ENCODE measurements around the gene KRTAP9-3. TPM values are rescaled to one million over a fixed set of nuclear protein-coding genes. Genes with fewer than 3 reads are reported as not detected.
"Not testable (repeated sequence)": the region's sequence is repeated elsewhere in the genome, so short reads cannot be mapped to it uniquely, and the experiment has no call there.

Gene KRTAP9-3
- total RNA-seq, 1 donor from 2014 or later: not detected

DNA sequence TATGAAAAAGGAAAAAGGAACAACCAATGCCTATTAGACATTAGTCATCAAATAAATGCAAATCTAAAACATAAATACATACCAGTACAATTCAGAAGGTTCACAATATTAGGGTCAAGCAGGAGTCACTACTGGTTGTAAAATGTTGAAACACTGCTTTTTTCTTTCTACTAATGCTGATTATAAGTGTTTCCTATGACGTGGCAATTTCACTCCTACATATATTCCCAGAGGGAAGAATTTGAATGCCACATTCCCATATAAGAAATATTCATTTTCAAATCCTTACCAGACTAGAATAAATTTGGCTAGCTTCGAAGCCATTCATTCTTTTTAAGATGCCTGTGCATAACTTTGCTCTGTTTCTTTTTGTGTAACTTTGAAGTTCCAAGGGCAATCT lies 8.4 kb upstream of the KRTAP9-3 start:
- H3K4me3 Mint-ChIP-seq (ENCODE audit: low read depth): no peak overlapping the region
- DNase-seq (ENCODE audit: low spot score, unreplicated experiment): no peak
- peaks cover 8% of the 10 kb centered on the region for H3K27me3 Mint-ChIP-seq
- TF ChIP-seq, protein P1, sequence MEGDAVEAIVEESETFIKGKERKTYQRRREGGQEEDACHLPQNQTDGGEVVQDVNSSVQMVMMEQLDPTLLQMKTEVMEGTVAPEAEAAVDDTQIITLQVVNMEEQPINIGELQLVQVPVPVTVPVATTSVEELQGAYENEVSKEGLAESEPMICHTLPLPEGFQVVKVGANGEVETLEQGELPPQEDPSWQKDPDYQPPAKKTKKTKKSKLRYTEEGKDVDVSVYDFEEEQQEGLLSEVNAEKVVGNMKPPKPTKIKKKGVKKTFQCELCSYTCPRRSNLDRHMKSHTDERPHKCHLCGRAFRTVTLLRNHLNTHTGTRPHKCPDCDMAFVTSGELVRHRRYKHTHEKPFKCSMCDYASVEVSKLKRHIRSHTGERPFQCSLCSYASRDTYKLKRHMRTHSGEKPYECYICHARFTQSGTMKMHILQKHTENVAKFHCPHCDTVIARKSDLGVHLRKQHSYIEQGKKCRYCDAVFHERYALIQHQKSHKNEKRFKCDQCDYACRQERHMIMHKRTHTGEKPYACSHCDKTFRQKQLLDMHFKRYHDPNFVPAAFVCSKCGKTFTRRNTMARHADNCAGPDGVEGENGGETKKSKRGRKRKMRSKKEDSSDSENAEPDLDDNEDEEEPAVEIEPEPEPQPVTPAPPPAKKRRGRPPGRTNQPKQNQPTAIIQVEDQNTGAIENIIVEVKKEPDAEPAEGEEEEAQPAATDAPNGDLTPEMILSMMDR (IDR thresholded peaks at IDR 0.05; ENCODE audit: unreplicated experiment): no peak
- H3K9me3 Mint-ChIP-seq (ENCODE audit: low read depth): peaks cover 10% of the 10 kb centered on the region
- H3K27ac Mint-ChIP-seq: no peak overlapping the region
- H3K4me1 Mint-ChIP-seq (ENCODE audit: low read depth): no peaks in the 10 kb centered on the region
- no peaks in the 10 kb centered on the region for H3K36me3 Mint-ChIP-seq (ENCODE audit: insufficient read depth)

GRCh38 chr17:41226051-41226450 lies 6.2 kb upstream of the KRTAP9-3 start:
- Mint-ChIP-seq H3K27ac (no peak overlapping the region), H3K9me3 (ENCODE audit: low read depth) (no peaks in the 10 kb centered on the region), H3K36me3 (ENCODE audit: insufficient read depth) (no peaks in the 10 kb centered on the region), H3K4me3 (ENCODE audit: low read depth) (no peak overlapping the region), H3K4me1 (ENCODE audit: low read depth) (no peaks in the 10 kb centered on the region), H3K27me3 (peaks cover 19% of the 10 kb centered on the region)
- TF ChIP-seq, protein P1 (IDR thresholded peaks at IDR 0.05; ENCODE audit: unreplicated experiment): no peak
- DNase-seq (ENCODE audit: low spot score, unreplicated experiment): no peak

DNA sequence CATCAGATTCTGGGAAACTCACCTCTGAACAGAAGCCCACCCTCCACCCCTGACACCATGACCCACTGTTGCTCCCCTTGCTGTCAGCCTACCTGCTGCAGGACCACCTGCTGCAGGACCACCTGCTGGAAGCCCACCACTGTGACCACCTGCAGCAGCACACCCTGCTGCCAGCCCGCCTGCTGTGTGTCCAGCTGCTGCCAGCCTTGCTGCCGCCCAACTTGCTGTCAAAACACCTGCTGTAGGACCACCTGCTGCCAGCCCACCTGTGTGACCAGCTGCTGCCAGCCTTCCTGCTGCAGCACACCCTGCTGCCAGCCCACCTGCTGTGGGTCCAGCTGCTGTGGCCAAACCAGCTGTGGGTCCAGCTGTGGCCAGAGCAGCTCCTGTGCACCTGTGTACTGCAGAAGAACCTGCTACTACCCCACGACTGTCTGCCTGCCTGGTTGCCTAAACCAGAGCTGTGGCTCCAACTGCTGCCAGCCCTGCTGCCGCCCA lies 5.6 kb upstream of the KRTAP9-3 start, which contains the start of gene KRTAP9-2:
KRTAP9-2 (plus strand) TSS at position 51 of the 498 bp plus-strand sequence; CDS start at position 58, 7 bp downstream.
- DNase-seq (ENCODE audit: low spot score, unreplicated experiment); H3K9me3 Mint-ChIP-seq (ENCODE audit: low read depth); H3K36me3 Mint-ChIP-seq (ENCODE audit: insufficient read depth); H3K4me3 Mint-ChIP-seq (ENCODE audit: low read depth); H3K27ac Mint-ChIP-seq; H3K4me1 Mint-ChIP-seq (ENCODE audit: low read depth): not testable (repeated sequence)
- H3K27me3 Mint-ChIP-seq: peaks cover 20% of the 10 kb centered on the region

DNA sequence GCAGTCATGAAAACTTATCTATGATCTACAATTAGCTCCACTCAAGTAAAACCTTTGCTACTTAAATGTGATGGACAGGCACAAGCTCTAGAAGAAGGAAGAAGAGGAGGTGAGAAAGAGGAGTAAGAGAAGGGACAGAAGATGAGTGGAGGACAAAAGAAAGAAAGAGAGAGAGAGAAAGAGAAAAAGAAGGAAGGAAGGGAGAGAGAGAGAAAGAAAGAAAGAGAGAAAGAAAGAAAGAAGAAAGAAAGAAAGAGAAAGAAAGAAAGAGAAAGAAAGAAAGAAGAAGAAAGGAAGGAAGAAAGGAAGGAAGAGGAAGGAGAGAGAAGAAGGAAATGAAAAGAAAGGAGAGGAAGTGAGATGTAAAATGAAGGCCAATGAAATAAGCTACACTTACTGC lies 2.2 kb upstream of the KRTAP9-3 start:
- no peaks in the 10 kb centered on the region for H3K9me3 Mint-ChIP-seq (ENCODE audit: low read depth)
- H3K4me1 Mint-ChIP-seq (ENCODE audit: low read depth): no peaks in the 10 kb centered on the region
- H3K36me3 Mint-ChIP-seq (ENCODE audit: insufficient read depth): no peaks in the 10 kb centered on the region
- H3K27ac Mint-ChIP-seq: no peak overlapping the region
- TF ChIP-seq, protein P1 (IDR thresholded peaks at IDR 0.05; ENCODE audit: unreplicated experiment): no peak
- no peak overlapping the region for H3K4me3 Mint-ChIP-seq (ENCODE audit: low read depth)
- peaks cover 40% of the 10 kb centered on the region for H3K27me3 Mint-ChIP-seq
- DNase-seq (ENCODE audit: low spot score, unreplicated experiment): no peak

DNA sequence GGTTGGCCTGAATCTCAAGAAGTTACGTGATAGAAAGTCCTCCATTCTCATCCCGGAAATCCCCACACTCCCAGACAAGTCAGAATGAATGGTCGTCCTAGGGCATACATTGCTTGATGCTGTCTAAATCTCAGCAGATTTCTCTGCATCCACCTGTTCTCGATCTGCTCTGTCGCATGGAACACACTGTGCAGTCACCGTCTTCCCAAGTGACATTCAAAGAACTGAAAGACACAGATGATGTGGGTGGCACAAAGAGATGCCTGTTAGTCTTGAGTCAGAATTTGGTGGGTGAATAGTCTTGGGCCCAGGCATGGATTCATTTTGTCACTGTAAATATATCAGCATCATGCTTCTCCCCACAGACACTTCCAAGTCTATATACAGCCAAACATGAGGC lies 518 bp upstream of the KRTAP9-3 start:
- peaks cover 52% of the 10 kb centered on the region for H3K27me3 Mint-ChIP-seq
- H3K4me3 Mint-ChIP-seq (ENCODE audit: low read depth): no peak overlapping the region
- TF ChIP-seq, protein P1 (IDR thresholded peaks at IDR 0.05; ENCODE audit: unreplicated experiment): no peak

DNA sequence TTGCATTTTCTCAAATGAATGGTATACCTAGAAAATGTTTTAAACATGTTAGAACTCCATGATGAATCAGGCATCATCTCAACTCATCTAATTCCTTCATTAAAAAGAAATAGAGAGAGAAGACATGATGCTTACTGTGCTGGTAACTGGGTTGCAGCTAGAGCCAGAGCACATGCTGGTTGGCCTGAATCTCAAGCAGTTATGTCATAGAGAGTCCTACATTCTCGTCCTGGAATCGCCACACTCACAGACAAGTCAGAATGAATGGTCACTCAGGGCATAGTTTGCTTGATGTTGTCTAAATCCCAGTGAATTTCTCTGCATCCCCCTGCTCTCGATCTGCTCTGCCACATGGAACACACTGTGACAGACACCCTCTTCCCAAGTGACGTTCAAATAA lies 4.9 kb downstream of the KRTAP9-3 start:
- not testable (repeated sequence) for H3K4me1 Mint-ChIP-seq (ENCODE audit: low read depth); H3K27ac Mint-ChIP-seq; DNase-seq (ENCODE audit: low spot score, unreplicated experiment); H3K4me3 Mint-ChIP-seq (ENCODE audit: low read depth); H3K36me3 Mint-ChIP-seq (ENCODE audit: insufficient read depth)
- Mint-ChIP-seq H3K9me3 (ENCODE audit: low read depth) (peaks cover 13% of the 10 kb centered on the region), H3K27me3 (peaks cover 53% of the 10 kb centered on the region)

More for the DNA sequence above, 518 bp upstream of the KRTAP9-3 start:
- no peaks in the 10 kb centered on the region for H3K36me3 Mint-ChIP-seq (ENCODE audit: insufficient read depth)
- H3K27ac Mint-ChIP-seq: no peak overlapping the region
- DNase-seq (ENCODE audit: low spot score, unreplicated experiment): no peak
- no peaks in the 10 kb centered on the region for H3K9me3 Mint-ChIP-seq (ENCODE audit: low read depth)
- no peaks in the 10 kb centered on the region for H3K4me1 Mint-ChIP-seq (ENCODE audit: low read depth)

DNA sequence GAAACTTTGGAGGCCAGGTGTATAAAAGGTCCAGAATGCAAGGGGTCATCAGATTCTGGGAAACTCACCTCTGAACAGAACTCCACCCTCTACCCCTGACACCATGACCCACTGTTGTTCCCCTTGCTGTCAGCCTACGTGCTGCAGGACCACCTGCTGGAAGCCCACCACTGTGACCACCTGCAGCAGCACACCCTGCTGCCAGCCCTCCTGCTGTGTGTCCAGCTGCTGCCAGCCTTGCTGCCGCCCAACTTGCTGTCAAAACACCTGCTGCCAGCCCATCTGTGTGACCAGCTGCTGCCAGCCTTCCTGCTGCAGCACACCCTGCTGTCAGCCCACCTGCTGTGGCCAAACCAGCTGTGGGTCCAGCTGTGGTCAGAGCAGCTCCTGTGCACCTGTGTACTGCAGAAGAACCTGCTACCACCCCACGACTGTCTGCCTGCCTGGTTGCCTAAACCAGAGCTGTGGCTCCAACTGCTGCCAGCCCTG lies 5.7 kb downstream of the KRTAP9-3 start, which contains the start of gene KRTAP9-8:
KRTAP9-8 (plus strand) TSS at position 51 of the 489 bp plus-strand sequence; CDS start at position 104, 53 bp downstream.
- not testable (repeated sequence) for H3K27ac Mint-ChIP-seq; H3K4me3 Mint-ChIP-seq (ENCODE audit: low read depth); H3K4me1 Mint-ChIP-seq (ENCODE audit: low read depth); DNase-seq (ENCODE audit: low spot score, unreplicated experiment); H3K36me3 Mint-ChIP-seq (ENCODE audit: insufficient read depth)
- Mint-ChIP-seq H3K9me3 (ENCODE audit: low read depth) (peaks cover 20% of the 10 kb centered on the region), H3K27me3 (peaks cover 50% of the 10 kb centered on the region)

DNA sequence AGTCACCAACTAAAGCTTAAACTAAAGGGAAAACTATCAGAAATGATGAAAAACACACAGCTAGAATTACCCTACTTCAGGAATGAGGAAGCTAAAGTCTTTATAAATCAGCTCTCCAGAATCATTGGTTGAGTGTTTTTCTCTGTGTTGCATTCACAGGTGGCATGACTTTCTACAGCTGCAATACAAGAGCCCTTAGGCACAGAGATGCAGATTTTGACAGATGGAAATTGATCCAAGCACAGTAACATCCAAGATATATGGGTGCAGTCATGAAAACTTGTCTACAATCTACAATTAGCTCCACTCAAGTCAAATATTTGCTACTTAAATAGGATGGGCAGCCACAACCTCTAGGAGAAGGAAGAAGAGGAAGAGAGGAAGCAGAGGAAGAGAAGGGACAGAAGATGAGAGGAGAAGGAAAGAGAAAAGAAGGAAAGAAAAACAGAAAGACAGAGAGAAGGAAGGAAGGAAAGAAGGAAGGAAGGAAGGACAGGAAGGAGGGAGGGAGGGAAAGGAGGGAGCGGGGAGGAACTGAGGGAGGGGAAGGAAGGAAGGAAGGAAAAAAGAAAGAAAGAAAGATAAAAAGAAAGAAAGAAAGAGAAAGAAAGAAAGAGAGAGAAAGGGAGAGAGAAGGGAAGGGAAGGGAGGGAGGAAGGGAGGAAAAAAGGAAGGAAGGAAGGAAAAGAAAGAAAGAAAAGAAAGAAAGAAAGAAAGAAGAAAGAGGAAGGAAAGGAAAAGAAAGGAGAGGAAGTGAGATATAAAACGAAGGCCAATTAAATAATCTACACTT lies 14.9 kb downstream of the KRTAP9-3 start:
- not testable (repeated sequence) for DNase-seq (ENCODE audit: low spot score, unreplicated experiment); H3K27ac Mint-ChIP-seq; H3K4me3 Mint-ChIP-seq (ENCODE audit: low read depth); H3K9me3 Mint-ChIP-seq (ENCODE audit: low read depth); H3K36me3 Mint-ChIP-seq (ENCODE audit: insufficient read depth); H3K4me1 Mint-ChIP-seq (ENCODE audit: low read depth)
- H3K27me3 Mint-ChIP-seq: peaks cover 51% of the 10 kb centered on the region

GRCh38 chr17:41249637-41250240 lies 17.5 kb downstream of the KRTAP9-3 start, which contains the start of gene KRTAP9-4:
KRTAP9-4 (plus strand) TSS chr17:41249687; CDS start chr17:41249721, 34 bp downstream.
- not testable (repeated sequence) for H3K27ac Mint-ChIP-seq; DNase-seq (ENCODE audit: low spot score, unreplicated experiment); H3K4me3 Mint-ChIP-seq (ENCODE audit: low read depth); H3K4me1 Mint-ChIP-seq (ENCODE audit: low read depth); H3K36me3 Mint-ChIP-seq (ENCODE audit: insufficient read depth); H3K9me3 Mint-ChIP-seq (ENCODE audit: low read depth)
- H3K27me3 Mint-ChIP-seq: peaks cover 64% of the 10 kb centered on the region

Measured in progenitor cell of endocrine pancreas (in vitro differentiated cells).